22Rv1 (cell line): ENCODE results near the gene KIN.
A peak's percentile ranks its signal among the peaks of the same experiment; 100 is the strongest.
"Not testable (repeated sequence)": the region's sequence is repeated elsewhere in the genome, so short reads cannot be mapped to it uniquely, and the experiment has no call there.

Experiments used
- H3K27ac ChIP-seq: fragments of 450-650 bp; 2 replicates; pipeline ENCODE4 v1.5.1; 2017
- CTCF ChIP-seq: fragments of 450-650 bp; IDR thresholded peaks from 2 replicates; pipeline ENCODE4 v1.5.1; 2017; ENCODE audit warnings: mild to moderate bottlenecking
- ZFX ChIP-seq: fragments of 450-650 bp; IDR thresholded peaks from 2 replicates; pipeline ENCODE4 v1.6.1; 2017; ENCODE audit warnings: antibody characterized with exemption, borderline replicate concordance

KIN gene

GRCh38 chr10:7794251-7795026, 6.6 kb upstream of the KIN start:
- H3K27ac ChIP-seq, result no peak overlapping the region
- TF ChIP-seq ZFX (no peak), CTCF (no peak)

- no peak for TF ChIP-seq ZFX
- no peak for TF ChIP-seq CTCF
Observed at GRCh38 chr10:7792541-7792940, 4.7 kb upstream of the KIN start.

GRCh38 chr10:7789390-7789789, 1.6 kb upstream of the KIN start:
- H3K27ac ChIP-seq, result peak overlapping the region; percentile 80
- TF ChIP-seq CTCF, result no peak

More at GRCh38 chr10:7792541-7792940, 4.7 kb upstream of the KIN start:
- no peak overlapping the region for H3K27ac ChIP-seq

- H3K27ac ChIP-seq, result peak overlapping the region; percentile 80
- no peak for TF ChIP-seq ZFX
- TF ChIP-seq CTCF, result no peak
Observed at GRCh38 chr10:7788639-7789286, 970 bp upstream of the KIN start.

GRCh38 chr10:7787150-7787856, 490 bp downstream of the KIN start:
- TF ChIP-seq ZFX (no peak), CTCF (no peak)
- H3K27ac ChIP-seq, result peak overlapping the region; percentile 80

- TF ChIP-seq CTCF (no peak), ZFX (no peak)
Observed at GRCh38 chr10:7786430-7786829, 1.4 kb downstream of the KIN start.

GRCh38 chr10:7782194-7782593, 5.6 kb downstream of the KIN start:
- not testable (repeated sequence) for H3K27ac ChIP-seq

More at GRCh38 chr10:7786430-7786829, 1.4 kb downstream of the KIN start:
- no peak overlapping the region for H3K27ac ChIP-seq
